Measurements from ENCODE around the gene THSD4.
A peak's percentile ranks its signal among the peaks of the same experiment; 100 is the strongest.

The THSD4 gene

GRCh38 chr15:71114887-71115566 lies at the start of gene THSD4:
THSD4 (plus strand) TSS chr15:71115471.
- peak; percentile 69 for DNase-seq (ENCODE audit: low read depth)

- DNase-seq (ENCODE audit: low read depth), result peak; percentile 75
Observed at GRCh38 chr15:71066983-71067382, 48.3 kb upstream of the THSD4 start.

- no peak for DNase-seq (ENCODE audit: low read depth)
Observed at GRCh38 chr15:71069693-71070092, 45.6 kb upstream of the THSD4 start.

GRCh38 chr15:71071529-71071928 lies 43.7 kb upstream of the THSD4 start:
- DNase-seq (ENCODE audit: low read depth), result no peak

DNA sequence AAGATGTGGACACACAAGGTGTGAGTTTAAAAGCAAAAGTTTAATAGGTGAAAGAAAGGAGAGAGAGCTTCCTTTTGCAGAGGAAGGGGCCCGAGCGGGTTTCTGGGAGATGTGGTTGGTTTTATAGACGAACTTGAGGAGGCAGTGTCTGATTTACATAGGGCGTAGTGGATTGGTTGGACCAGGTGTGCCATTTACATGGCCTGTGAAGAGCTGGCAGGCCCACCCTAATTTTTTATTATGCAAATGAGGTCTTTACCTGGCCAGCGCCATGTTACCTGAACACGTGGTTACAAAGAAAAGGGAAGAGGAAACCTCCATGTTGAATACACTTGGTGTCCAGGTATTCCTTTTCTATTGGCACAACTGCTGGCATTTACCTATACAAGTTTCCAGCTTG lies 42.8 kb upstream of the THSD4 start:
- no peak for DNase-seq (ENCODE audit: low read depth)

DNA sequence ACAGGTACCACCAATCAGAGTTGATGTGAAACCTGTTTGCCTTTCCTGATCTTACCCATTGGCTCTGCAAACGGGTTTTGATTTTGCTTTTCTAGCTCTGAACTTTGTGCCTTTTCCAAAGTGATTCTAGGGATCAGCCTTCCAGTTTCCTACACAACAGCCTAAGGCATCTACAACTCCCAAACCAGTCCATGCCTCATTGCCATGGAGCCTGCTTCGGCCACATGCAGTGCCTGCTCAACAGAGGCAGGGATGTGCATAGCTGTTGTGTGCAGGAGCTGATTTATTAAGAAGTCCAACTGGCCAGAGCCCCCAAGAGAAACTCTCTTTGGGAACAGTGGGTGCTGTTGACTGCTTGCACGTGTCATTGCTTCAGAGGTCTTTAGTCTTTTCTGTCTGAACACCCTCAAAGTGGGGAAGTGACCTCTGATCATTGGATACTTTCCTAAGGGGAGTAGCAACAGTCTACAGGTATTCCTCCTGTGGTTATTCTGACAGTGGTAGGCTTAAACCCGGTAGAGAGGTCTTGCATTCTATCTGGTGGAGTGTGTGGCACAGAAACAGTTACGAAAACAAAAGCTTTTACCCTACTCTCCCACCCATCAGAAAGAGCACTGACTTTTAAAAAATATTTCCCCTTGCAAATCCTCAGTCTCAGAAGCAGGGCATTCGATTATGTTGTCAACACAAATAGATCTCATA lies 36.6 kb upstream of the THSD4 start:
- DNase-seq (ENCODE audit: low read depth), result no peak

DNA sequence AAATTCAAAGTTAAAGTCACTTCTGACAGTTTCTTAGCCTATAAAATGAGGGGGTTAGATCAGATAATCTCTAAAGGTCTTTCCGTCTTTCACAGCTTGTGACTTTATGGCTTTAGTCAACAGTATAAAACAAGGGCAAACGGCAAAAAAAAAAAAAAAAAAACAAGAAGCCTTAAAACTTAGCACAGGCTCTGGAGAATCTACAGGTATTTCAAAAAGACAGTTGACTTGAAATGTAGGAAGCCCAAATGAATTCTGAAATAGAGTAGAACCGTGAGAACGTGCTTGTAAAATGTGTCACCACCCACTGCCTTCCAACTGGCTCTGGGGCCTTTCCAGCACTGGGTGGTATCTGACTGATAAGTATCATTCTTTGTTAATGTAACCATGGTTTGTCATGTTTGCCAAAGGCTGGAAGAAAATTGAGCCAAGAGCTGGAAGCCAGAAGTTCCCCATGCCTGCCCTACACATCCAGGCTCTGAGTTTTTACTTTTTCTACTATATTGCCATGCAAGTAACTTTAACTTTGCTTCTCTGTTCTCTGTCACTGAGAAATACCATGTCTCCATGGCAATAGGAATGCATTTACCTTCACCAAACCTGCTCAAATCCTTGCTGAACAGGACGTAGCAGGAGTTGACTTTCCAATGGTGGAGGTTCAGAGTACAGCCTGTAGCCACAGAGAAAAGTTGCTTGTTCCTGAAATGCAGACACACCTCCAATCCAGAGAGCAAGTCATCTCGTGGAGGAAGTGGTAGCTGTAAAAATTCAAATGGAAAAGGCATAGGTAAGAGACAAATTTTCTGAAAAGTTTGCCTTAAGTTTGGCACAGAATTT lies 35.8 kb upstream of the THSD4 start:
- DNase-seq (ENCODE audit: low read depth), result peak; percentile 69

DNA sequence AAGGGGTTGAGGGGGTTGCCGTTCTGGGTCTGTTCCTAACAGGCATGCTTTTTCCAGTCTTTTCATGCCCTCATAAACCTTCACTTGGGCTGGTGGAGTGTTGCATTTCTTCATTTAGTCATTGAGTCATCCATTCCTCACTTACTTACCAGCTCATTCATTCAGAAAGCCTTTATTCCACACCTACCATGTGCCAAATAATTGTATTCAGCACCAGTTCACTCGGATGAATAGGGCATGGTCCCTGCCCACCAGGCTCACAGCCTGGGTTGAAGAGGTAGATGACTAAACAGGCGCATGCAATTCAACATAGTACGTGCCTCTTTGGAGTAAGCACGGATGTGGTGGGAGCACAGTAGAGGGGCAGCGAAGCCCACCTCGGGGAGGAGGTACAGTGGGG lies 35.1 kb upstream of the THSD4 start:
- no peak for DNase-seq (ENCODE audit: low read depth)

DNA sequence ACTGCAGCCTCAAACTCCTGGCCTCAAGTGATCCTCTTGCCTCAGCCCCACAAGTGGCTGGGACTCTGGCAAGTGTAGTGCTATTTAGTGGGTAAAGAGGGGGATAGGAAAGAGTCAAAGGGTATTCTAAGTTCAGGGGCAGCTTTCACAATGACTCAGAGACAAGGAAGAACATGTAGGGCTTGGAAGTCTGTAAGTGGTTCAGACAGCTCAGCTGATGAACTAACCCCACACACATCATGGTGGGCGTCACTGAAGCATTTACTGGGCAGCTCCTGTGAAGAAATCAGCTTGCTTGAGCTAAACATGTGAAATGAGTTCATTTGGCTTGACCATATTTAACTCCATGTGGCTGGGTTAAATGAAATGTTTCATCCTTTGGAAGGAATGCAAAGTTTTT lies 34.6 kb upstream of the THSD4 start:
- peak; percentile 88 for DNase-seq (ENCODE audit: low read depth)

- no peak for DNase-seq (ENCODE audit: low read depth)
Observed at GRCh38 chr15:71082803-71083202, 32.5 kb upstream of the THSD4 start.

GRCh38 chr15:71083349-71083748 lies 31.9 kb upstream of the THSD4 start:
- peak; percentile 31 for DNase-seq (ENCODE audit: low read depth)

DNA sequence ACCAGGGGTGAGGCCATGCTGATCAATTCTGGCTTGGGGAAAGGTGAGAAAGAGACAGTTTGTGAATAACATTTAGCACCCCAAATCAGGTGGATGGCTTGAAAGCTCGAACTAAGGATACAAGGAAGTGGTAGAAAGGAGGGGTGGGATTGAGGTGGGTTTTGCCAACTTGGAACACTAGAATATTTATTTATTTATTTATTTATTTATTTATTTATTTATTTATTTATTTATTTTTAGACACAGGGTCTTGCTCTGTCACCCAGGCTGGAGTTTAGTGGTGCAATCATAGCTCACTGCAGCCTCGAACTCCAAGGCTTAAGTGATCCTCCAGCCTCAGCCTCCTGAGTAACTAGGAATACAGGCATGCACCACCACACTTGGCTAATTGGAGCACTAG lies 31.0 kb upstream of the THSD4 start:
- DNase-seq (ENCODE audit: low read depth), result no peak

GRCh38 chr15:71085809-71086208 lies 29.5 kb upstream of the THSD4 start:
- no peak for DNase-seq (ENCODE audit: low read depth)

DNA sequence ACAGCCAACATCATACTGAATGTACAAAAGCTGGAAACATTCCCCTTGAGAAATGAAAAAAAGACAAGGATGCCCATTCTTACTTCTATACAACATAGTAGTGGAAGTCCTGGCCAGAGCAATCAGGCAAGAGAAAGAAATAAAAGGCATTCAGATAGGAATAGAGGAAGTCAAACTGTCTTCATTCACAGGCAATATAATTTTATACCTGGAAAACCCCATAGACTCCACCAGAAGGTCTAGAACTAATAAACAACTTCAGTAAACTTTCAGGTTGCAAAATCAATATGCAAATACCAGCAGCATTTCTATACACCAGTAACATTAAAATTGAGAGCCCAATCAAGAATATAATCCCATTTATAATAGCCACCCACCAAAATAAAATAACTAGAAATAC lies 27.1 kb upstream of the THSD4 start:
- no peak for DNase-seq (ENCODE audit: low read depth)

- no peak for DNase-seq (ENCODE audit: low read depth)
Observed at GRCh38 chr15:71088683-71089082, 26.6 kb upstream of the THSD4 start.

DNA sequence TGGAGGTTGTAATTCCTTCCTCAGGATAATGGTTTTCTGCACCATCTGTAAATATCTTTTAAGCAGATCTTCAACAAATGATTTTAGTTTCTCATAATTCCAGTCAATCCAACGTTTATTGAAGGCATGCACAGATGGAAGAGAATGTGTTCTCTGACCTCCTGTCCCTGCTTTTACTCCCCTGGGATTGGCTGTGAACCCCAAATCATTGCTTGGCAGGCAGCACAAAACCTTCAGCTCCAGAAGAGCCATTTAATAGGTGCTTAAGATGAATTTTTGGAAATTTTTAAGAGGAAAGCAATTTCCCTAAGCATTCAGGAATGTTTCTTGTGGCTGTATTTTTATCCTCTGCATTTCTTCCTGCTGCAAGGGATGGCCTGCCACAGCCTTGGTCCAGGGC lies 25.5 kb upstream of the THSD4 start:
- no peak for DNase-seq (ENCODE audit: low read depth)

DNA sequence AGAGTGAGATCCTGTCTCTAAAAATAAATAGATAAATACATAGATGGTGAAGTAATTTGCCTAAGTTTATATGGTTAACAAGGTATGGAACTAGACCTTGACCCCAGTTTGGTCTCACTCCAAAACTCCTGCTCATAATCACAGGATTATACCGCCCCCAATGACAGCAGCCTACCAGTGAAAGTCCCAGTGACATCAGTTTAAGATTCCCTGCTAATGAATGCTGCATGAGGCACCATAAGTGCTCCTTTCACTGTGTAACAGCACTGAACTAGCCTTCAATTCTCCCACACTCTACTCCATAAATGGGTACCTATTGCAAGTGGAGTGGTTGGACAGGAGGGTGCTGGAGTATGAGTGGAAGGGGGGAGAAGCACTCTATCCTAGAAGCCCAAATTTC lies 23.7 kb upstream of the THSD4 start:
- DNase-seq (ENCODE audit: low read depth), result no peak

- DNase-seq (ENCODE audit: low read depth), result no peak
Observed at GRCh38 chr15:71092056-71092600, 23.1 kb upstream of the THSD4 start.

DNA sequence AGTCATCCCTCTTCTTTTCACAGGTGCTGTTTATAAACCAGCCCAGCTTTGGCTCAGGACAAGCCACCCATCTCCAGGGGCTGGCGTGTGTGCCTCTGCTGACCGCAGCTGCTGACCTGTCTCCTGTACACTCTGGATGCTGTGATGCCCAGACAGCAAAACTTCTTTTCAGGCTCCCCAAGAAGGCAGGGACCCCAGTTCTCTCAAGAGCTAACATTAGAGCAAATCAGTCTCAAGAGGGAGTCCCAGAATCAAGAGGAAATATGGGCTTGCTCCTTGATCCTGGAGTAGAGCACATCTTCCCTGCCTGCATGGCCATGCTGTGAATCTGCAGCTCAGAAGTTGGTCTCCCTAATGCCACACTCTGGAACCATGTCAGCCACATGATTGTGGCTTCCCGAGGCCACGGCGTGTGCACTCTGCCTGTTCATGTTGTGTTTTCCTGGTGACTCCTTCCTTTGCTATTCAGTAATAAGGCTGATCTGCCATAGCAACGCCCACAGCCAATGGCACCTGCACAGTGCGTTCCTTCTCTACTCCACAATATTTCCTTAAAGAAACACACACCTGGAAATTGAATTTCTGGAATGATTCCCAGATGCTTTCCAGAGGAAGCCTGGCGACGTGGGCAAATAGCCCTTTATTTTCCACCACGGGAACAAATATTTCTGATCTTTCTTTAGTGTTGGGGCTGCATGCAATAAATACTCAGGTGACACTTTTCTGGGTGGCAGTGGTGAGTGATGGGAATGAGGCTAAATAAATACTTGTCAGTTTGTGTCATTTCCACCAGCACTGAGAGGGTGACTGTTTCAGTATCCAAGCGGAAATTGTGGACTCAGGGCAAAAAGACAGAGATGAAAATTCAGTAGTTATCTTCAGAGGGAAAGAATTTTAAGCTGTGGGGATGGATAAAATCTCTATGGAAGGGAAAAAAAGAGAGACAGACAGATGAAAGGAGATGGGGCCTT lies 21.9 kb upstream of the THSD4 start:
- peak; percentile 23 for DNase-seq (ENCODE audit: low read depth)

DNA sequence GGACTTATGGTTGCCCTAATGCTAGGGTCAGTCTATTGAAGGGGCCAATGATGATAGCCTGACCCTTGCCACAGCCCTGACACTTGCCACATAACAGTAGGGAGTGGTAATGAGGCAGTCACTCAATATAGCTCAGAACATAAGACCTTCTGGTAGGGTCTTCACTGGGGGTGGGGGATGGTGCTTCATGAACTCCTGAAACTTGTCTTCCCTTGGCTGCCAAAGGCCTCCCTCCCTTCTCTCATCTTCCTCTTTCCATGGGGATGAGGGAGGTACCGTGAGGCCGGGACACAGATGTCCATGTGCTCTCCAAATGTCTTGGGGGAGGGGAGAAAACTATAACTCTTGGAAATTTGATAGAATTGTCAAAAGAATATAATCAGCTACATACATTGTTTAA lies 21.1 kb upstream of the THSD4 start:
- DNase-seq (ENCODE audit: low read depth), result no peak

DNA sequence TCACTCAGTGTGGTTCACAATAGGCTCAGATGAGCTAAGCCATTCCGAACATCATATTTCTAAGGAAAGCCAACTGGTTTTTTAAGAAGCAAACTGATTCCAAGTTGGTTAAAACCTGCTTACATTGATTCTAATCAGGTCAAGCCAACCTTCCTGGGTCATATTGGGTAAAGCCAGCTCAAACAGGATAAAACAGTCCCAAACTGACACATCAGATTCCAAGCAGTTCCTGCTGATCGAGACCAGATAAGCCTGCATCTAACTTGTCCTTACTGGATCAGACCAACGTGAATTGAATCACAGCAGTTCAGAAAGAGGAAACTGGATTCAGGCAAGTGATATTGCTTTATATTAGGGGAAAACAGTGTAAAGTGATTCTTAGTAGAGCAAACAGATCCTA lies 18.6 kb upstream of the THSD4 start:
- DNase-seq (ENCODE audit: low read depth), result no peak

DNA sequence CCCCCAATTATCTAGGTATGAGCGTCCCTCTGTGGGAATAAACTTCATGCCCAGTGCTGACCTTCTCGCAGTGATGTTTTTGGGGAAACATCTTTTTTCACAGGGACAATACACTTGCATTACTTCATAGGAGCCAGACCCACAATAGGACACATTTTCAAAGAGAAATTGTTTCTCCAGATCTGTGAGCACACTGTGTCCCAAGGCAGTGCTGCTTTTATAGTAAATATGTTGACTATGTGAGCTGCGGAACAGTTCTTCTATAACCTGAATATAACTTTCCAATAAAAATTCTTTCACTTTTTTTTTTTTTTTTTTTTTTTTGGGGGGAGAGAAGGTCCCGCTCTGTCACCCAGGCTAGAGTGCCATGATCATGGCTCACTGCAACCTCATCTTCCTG lies 17.4 kb upstream of the THSD4 start:
- DNase-seq (ENCODE audit: low read depth), result no peak

All from fibroblast of gingiva (primary cell).